GM21367 (cell line): ENCODE results near the gene NDUFS6.

Experiments
- ATAC-seq: cut with Tn5 transposase; IDR thresholded peaks from one replicate; pipeline ENCODE4 v1.9.1; 2021; ENCODE audit not compliant: unreplicated experiment

NDUFS6 gene

DNA sequence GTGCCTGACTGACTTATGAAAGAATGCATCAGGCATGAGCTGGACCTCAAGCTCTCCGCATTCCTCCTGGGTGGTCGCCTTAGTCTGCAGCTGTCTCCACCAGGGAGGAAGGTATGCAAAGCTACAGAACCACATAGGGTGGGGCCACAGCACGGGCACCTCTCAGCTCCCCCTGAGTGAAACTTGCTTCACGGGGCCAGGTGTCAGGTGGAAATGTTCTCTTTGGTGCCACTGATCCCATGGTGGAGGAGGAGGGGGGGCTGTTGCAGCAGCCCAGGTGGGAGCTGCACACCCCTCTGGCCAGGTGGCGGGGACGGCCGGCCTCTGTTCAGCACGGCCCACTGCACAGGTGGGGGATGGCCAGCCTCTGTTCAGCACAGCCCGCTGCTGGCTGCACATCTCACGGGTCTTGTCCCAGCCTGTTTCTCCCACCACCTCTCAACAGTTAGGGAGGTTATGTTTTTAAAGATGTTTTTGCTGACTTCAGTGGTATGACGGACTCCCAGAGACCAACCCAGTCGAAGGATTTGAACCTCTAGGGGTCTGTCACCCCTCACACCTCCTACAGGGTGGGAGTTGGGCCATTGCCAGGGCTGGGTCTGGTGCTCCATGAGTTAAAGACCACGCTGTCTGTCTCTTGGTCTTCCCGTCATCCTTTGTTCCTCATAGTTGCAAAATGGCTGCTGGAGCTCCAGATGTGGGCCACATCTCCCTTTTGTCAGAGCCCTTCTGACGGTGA lies 35.9 kb upstream of the NDUFS6 start:
- ATAC-seq: no peak

DNA sequence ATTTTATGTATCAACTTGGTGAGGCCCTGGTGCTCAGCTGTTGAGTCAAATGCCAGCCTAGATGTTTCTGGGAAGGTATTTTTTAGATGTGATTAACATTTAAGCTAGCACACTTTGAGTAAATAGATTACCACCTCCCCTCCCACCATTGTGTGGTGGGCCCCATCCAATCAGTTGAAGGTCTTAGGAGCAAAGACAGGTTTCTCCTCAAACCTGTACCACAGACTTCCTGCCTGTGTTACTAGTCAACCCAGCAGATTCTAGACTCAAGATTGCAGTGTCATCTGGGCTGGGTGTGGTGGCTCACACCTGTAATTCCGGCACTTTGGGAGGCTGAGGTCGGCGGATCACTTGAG lies 35.3 kb upstream of the NDUFS6 start:
- no peak for ATAC-seq

GRCh38 chr5:1767524-1768282 lies 33.5 kb upstream of the NDUFS6 start:
- no peak for ATAC-seq

DNA sequence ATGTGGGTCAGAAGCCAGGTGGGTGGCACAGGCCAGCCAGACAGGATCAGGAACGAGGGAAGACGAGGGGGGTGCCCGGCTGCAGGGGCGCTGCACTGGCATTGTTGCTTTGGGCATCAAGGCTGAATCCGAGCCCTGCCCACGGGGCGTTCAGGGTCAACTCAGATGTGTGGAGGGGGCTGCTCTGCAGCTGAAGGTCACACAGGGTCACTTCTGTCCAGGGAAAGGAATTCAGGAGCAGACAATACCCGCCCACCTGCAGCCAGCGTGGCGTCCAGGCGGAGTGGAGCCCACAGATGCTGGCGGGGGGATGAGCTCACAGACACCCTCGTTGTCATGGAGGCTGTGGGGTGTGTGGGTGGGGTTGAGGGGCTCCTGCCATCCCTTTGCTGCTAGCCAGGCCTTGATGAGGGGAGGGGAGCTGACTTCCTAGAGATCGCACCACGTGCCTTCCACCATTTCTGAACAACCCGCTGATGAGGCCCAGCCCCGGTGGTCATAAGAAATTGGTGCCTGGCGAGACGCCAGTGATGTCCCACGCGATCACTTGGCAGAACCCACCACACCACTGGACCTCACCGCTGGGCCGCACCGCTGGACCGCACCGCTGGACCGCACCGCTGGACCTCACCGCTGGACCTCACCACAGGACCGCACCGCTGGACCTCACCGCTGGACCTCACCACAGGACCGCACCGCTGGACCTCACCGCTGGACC lies 32.8 kb upstream of the NDUFS6 start:
- ATAC-seq: no peak

GRCh38 chr5:1769017-1769640 lies 32.1 kb upstream of the NDUFS6 start:
- ATAC-seq: no peak

DNA sequence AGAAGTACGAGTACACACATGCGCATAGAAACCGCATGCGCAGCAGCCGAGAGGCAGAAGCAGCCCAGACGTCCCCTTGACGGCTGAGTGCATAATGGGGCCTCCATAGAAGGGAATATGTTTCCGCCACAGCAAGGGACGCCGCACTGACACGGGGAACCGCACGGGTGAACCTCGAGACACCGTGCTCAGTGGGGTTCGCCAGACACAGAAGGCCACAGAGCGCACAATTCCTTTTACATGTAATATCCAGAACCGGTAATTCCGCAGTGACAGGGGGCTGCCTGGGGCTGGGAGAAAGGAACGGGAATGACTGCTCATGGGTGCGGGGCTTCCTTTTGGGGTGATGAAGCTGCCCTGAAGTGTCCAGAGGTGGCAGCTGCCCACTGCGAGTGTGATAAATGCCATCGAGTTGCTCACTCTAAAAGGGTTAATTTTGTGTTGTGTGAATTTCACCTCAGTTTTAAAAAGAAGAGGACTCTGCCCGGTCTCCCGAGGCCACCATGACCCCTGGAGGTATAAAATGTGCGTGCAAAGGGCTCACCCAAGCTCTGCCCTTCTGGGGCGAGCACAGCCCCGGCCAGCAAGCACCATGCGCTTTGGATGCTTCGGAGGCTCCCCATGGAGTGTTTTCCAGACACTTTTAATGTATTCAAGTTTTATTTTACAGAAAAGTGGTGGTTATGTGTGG lies 31.3 kb upstream of the NDUFS6 start:
- ATAC-seq: no peak

GRCh38 chr5:1770443-1770802 lies 30.8 kb upstream of the NDUFS6 start:
- ATAC-seq: no peak

DNA sequence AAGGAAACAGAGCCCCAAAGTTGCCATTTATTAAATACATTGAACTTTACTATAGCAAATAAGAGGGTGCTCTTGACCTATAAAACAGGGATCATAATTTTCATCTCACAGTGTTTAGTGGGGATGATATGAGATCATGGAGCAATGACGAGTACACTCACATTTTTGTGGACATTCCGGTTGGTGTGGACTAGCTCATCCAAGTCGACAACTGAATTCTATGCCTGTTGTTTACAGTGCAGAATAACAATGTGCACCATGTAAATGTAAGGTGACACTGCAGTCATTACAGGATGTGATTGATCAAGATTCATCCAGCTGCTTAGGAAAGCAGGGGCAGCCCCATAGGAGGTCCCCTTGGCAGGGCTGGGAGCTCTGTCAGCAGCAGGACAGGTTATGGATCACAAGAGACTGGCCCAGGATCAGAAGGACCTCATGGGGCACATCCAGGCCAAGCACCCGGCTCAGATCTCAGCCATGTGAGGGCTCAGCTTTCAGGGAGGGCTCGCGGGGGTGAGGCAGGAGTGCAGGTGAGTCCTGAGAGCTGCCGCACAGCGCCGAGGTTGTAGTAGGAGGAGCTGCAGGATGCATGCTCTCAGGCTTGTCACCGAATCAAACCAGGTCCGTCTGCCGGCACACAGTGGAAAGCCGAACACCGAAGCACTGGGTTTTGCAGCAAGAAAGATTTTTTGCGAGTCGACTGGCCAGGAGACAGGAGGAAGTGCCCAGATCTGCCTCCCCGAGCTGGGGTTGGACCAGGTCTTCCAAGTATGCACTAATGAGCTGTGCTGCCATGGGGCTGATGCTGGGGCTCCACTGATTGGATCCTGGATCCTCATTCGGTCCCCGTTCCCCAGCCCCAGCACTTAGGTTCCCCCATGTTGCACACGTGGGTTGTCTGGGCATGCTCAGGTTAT lies 29.8 kb upstream of the NDUFS6 start:
- no peak for ATAC-seq

GRCh38 chr5:1772634-1773033 lies 28.6 kb upstream of the NDUFS6 start:
- ATAC-seq: no peak

DNA sequence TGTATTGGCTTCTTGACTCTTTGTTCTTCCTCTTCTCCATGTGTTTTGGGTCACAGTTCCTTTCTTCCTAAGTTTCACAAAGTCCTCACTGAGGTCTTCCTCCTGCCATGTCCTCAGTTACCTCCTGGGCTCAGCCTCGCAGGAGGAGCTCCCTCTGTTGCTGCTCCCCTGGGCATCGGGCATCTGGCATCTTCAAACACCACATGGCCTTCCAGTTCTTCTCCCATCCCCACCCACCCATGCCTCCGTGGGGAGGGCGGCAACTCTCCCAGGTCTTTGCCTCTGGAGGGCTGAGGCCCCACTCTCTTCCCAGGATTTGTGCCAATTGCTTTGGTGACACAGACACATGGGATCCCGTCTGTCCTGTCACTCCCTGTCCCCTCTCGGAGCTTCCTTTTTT lies 24.4 kb upstream of the NDUFS6 start:
- no peak for ATAC-seq

- ATAC-seq: no peak
Measured at GRCh38 chr5:1777281-1778137, 23.7 kb upstream of the NDUFS6 start.

DNA sequence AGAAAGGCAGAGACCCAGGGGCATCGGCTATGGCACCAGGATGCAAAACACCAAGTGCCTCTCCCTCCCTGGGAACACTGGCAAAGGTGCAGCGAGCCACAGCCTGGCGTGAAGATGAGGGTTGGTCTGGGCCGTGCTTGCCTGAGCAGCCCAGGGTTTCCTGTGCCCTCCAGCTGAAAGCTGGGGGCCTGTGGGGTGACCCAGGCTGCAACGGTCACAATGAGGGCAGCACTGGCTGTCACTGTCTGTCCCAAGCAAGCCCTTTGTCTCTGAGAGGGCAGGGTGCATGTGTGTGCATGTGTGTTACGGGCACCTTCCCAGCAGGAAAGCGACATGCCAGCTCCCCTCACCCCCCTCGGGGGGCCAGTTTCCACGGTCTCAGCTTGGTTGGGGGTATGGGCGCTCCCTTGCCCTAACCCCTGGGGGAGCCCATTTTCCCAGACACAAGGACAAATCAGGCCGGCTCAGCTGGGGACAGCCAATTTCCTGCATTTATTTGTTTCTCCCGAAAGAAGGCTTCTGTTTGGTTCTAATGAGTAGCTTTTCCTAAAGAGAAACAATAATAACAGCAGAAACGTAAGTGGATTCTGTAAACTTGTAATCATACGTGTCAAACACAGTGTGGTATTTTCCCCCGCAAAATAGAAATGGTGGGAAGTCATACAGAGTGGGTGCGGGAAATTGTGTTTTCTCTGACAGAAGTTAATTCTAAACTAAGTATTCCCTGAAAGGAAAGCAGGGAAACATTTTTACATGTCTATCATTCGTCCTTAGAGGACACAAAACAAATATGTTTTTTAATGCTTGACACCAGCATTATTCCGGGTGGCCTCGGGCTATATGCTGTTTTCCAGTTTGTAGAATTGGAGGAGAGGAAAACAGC lies 22.8 kb upstream of the NDUFS6 start:
- no peak for ATAC-seq

DNA sequence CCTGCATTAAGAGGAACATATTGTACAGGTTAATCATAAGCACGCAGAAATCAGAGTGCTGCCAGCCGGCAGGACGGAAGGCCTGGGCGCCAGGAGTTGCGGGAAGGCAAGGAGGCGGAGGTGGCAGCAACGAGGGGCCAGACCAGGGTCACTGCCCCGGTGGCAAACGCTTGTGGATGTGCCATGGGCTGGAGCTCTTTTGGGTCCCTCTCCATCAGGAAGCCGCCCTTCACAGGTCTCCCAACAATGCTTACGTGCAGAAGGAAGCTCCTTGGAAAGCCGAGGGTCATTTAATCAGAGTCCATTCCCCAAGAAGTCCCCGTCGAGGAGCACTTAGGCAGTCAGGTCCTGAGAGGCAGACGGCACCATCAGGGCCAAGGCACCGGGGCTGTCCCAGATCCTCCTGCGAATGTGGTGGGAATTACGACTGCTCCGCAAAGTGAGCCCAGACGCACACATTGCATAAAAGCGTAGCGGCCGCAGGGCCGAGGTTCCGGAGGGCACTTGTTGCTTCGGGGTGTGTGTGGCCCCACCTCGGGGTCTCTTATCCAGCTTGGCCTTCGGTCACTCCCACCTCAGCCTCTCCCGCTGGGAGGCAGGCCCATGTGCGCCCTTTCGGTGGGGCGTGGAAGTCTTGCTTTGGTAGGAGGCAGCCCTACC lies 22.1 kb upstream of the NDUFS6 start:
- ATAC-seq: no peak

DNA sequence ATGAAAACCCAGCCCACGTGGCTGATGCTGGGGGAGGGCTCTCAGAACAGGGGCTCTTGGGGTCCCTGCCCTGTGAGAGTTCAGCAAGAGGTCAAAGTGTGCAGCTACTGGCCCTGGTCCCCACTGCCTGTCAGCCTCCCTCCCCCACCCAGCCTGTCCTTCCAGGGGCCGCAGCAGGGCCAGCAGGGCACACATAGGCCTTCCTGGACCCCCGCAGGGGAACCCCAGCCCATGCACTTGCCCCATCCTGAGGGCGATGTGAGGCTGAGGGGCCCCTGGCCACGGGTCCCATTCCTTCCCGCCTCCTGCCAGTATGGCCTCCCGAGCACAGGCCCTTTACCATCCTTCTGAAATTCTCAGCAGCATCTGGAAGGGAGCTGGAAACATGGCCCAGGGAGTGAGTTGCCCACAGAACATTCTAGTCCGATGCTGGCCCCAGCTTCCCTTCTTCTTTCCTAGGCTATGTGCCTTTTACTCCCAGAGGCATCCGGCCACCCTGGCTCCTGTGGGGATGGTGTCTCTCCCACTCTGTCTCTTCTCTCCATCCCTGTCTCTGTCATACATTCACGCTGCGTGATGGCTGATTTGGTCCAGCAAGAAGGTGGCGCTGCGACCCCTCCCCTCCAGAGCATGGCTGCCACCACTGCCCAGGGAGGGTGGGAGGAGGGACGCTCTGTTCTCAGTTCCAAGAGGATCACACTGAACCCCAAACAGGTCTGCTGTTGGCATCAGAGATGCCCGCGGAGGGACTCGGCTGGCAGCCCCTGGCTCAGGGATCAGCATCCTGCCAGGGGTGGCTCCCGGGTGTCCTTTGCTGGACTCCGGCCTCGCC lies 21.2 kb upstream of the NDUFS6 start:
- no peak for ATAC-seq

DNA sequence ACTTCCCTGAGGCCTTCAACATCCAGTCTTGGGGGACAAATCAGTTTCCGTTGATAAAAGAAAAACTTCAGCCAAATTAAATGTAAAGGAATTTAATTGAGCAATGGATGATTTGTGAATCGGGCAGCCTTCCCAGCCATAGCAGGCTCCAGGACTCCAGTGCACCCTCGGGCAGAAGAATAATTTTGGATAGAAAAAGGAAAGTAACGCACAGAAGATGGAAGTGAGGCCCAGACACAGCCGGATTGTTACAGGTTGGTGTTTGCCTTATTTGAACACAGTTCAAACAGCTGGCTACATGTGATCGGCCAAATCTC lies 20.6 kb upstream of the NDUFS6 start:
- ATAC-seq: no peak

- no peak for ATAC-seq
Measured at GRCh38 chr5:1781107-1781506, 20.1 kb upstream of the NDUFS6 start.
